Right lobe of liver (tissue), 6 donors: ENCODE data around the gene ENTR1. TPM values are rescaled to one million over a fixed set of nuclear protein-coding genes. Genes with fewer than 3 reads are reported as not detected.
"Not testable (repeated sequence)": the region's sequence is repeated elsewhere in the genome, so short reads cannot be mapped to it uniquely, and the experiment has no call there.

ENCODE experiments used
- ATAC-seq, 4 donors: fragments of 200-7000 bp; cut with Tn5 transposase; one replicate each; pipeline ENCODE4 v1.9.1; 2020; ENCODE audit warnings: mild to moderate bottlenecking in 4 of 4, moderate library complexity in 4 of 4
- DNase-seq, 3 donors: peaks; one replicate each; pipeline ENCODE4 v3.0.0-alpha.2; 2020
- H3K27ac ChIP-seq, 3 donors: fragments of 200-600 bp; one replicate each; pipeline ENCODE4 v1.8.0; 2022
- H3K27me3 ChIP-seq, 2 donors: fragments of 200-600 bp; one replicate each; pipeline ENCODE4 v1.8.0; 2022
- H3K36me3 ChIP-seq, 4 donors: fragments of 200-600 bp; sonication (generic) in 1 of 4; one replicate each; pipeline versions ENCODE4 v1.5.1 to v1.8.0; 2017 to 2022; ENCODE audit warnings: control low read depth in 1 of 4
- H3K4me1 ChIP-seq, 4 donors: fragments of 200-600 bp; sonication (generic) in 1 of 4; one replicate each; pipeline versions ENCODE4 v1.5.1 to v1.8.0; 2017 to 2022; ENCODE audit warnings: control low read depth in 1 of 4
- H3K4me3 ChIP-seq, 3 donors: fragments of 200-600 bp; one replicate each; pipeline ENCODE4 v1.8.0; 2022
- H3K9me3 ChIP-seq, 4 donors: fragments of 200-600 bp; sonication (generic) in 1 of 4; one replicate each; pipeline versions ENCODE4 v1.5.1 to v1.8.0; 2017 to 2022; ENCODE audit warnings: control low read depth in 1 of 4
- POLR2A ChIP-seq: fragments of 450-650 bp; IDR thresholded peaks from one replicate; pipeline ENCODE4 v1.6.1; 2017; ENCODE audit warnings: antibody characterized with exemption, mild to moderate bottlenecking
- WGBS: methylation state at CpG from one replicate; pipeline ENCODE4 v1.1.6; 2018; ENCODE audit warnings: low coverage, low lambda C conversion rate; ENCODE audit not compliant: insufficient coverage; ENCODE audit errors: missing lambda C conversion rate; 5-methylcytosine and 5-hydroxymethylcytosine counted together
- intact Hi-C, 2 donors: fragments of 100-400 bp; cut with DNase I; formaldehyde crosslinking; loops; one replicate each; pipeline versions ENCODE4 v1.11.2 to v1.14.1; 2022
- total RNA-seq, 6 experiments: library from RNA; depleted of rRNA in 2 of 6; stranded (reverse); fragments of >200 nt in 2 of 6; fragmentation: NEBNext Ultra II Directional in 3 of 6; extraction: Animal tissue kit (Norgen Biotek cat#: 25700) in 3 of 6; gene quantifications; one replicate each; pipeline versions ENCODE4 v1.1.0 to v1.2.4, GENCODE V29; 2016 to 2023
- TF ChIP-seq, protein P1 (sequence below), 4 donors: fragments of 200-600 bp in 3 of 4; fragments of 450-650 bp in 1 of 4; IDR thresholded peaks; one replicate each; pipeline versions ENCODE4 v1.5.1 to v1.8.0; 2016 to 2022; ENCODE audit warnings: antibody characterized with exemption in 4 of 4, mild to moderate bottlenecking in 2 of 4
- donor health status: DM: no; HTN: yes; CAD: no.
- donor health status: DM: no; HTN: no; CAD: no.
- donor health status: DM: no; HTN: no; CAD: no.
- donor health status: DM: no; HTN: yes; CAD: no.
- donor health status: DM: no; HTN: yes; CAD: no.

Gene ENTR1
- total RNA-seq, 6 experiments from 2014 or later, result 27.9 to 53.5 (median 35.4) TPM

DNA sequence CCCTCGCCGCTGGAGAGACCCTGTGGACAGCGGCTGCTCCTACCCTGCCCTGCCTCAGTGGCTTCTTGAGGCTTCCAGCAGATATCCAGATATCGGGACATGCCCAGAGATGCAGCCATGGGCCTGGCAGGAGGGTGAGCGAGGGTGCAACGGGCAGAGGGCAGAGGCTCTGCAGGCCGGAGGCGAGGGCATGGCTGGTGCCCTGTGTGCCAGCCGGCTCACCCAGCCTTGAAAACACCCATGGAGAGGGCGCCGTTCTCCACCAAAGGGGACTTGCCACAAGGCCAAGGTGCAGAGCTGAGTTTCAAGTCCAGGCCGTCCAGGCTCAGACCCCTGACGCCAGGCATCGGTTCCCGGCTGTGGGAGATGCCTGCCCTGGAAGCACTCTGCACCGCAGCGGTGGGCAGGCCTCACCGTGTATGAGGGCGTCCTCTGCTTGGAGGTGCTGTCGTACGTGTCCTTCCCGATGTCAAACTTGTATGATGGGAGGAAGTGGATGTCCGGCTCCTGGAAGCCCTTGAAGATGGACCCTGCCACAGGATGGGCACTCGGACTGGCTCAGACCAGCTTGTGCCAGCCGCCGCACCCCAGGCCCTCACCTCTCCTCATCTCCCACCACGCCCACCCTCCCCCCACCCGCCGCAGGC lies 20.3 kb upstream of the ENTR1 start:
- Histone ChIP-seq H3K27me3 (no peaks in the 10 kb centered on the region), H3K4me1 (no peaks in the 10 kb centered on the region), H3K4me3 (no peak overlapping the region), H3K27ac (no peak overlapping the region), H3K9me3 (no peaks in the 10 kb centered on the region), H3K36me3 (peaks cover 0 to 13% (median 3%) of the 10 kb centered on the region in 4 donors)
- TF ChIP-seq, protein P1, sequence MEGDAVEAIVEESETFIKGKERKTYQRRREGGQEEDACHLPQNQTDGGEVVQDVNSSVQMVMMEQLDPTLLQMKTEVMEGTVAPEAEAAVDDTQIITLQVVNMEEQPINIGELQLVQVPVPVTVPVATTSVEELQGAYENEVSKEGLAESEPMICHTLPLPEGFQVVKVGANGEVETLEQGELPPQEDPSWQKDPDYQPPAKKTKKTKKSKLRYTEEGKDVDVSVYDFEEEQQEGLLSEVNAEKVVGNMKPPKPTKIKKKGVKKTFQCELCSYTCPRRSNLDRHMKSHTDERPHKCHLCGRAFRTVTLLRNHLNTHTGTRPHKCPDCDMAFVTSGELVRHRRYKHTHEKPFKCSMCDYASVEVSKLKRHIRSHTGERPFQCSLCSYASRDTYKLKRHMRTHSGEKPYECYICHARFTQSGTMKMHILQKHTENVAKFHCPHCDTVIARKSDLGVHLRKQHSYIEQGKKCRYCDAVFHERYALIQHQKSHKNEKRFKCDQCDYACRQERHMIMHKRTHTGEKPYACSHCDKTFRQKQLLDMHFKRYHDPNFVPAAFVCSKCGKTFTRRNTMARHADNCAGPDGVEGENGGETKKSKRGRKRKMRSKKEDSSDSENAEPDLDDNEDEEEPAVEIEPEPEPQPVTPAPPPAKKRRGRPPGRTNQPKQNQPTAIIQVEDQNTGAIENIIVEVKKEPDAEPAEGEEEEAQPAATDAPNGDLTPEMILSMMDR (IDR thresholded peaks at IDR 0.05), result no peak
- TF ChIP-seq POLR2A, result no peak
- intact Hi-C loops, result no loop called here
- ATAC-seq, result peak in 1 of 4 donors; percentile 16
- no CpG with 5 or more reads among the region's 29 CpGs for WGBS
- DNase-seq, result no peak

DNA sequence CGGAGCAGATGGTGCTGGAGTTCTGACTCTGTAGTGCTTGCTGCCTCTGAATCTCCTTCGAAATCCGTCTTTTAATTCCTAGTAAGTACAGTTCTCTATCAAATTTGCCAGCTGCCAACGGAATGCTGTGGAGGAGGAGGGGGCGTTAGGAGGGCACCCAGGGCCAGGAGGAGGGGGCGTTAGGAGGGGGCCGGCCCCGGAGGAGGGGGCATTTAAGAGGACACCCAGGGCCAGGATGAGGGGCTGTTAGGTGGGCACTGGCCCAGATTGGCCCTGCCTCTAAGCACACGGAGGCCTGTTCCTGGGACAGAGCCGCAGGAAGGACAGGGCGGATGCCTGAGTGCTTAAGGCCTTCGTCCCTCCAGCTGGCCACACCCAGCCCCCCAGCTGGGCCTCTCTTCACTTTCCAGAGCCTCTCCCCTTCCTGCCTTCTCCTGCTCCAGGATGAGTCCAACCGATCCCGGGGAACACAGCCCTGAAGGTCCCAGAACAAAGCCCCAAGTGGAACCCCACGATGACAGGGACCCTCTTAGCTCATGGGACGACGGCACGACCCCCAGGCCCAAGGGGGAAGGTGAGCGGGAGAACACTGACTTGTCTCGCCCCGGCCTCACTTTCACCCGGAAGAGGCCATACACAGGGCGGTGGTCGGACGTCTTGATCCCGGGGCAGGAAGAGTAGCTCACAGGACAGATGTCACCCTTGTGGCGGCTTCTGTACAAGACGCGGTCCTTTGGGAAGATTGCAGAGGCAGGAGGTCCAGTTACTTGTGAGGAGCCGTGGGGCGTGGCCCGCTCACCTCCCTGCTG lies 19.5 kb upstream of the ENTR1 start:
- ATAC-seq, result peak in 1 of 4 donors; percentile 14
- Histone ChIP-seq H3K27ac (no peak overlapping the region), H3K4me3 (no peak overlapping the region), H3K4me1 (no peaks in the 10 kb centered on the region), H3K27me3 (no peaks in the 10 kb centered on the region), H3K36me3 (peaks cover 0 to 14% (median 3%) of the 10 kb centered on the region in 4 donors), H3K9me3 (no peaks in the 10 kb centered on the region)
- intact Hi-C loops, result no loop called here
- WGBS, result 75% methylated on average over 8 of the region's 32 CpGs
- no peak for DNase-seq
- TF ChIP-seq, protein P1 (IDR thresholded peaks at IDR 0.05), result no peak
- TF ChIP-seq POLR2A, result no peak

GRCh38 chr9:136429075-136429628 lies 18.7 kb upstream of the ENTR1 start:
- no peak for TF ChIP-seq POLR2A
- TF ChIP-seq, protein P1 (IDR thresholded peaks at IDR 0.05), result no peak
- Histone ChIP-seq H3K36me3 (peaks cover 0 to 21% (median 7%) of the 10 kb centered on the region in 4 donors), H3K27me3 (no peaks in the 10 kb centered on the region), H3K27ac (no peak overlapping the region), H3K9me3 (no peaks in the 10 kb centered on the region), H3K4me1 (no peaks in the 10 kb centered on the region), H3K4me3 (no peak overlapping the region)
- DNase-seq, result no peak
- ATAC-seq, result no peak
- 85% methylated on average over 4 of the region's 21 CpGs for WGBS
- intact Hi-C loops, result no loop called here

DNA sequence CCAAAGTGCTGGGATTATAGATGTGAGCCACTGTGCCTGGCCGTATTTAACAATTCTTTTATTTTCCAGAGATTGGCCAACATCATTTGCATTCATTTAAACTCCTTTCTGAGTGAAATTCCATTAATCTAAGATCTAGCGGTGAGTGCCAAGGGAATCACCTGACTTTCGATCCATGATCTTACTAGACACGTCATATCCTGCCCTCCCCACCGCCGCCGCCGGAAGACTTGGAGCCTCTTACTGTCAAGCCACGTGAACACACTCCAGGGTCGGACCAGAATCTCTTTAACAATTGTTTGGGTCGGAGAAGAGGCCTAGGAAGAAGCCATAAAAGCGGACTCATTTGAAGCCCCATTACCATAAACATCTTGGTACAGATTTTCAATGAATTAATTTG lies 16.4 kb upstream of the ENTR1 start:
- DNase-seq, result no peak
- intact Hi-C loops, result no loop called here
- no peak overlapping the region for H3K27ac ChIP-seq
- 86% methylated on average over 11 of the region's 12 CpGs for WGBS
- H3K9me3 ChIP-seq, result no peaks in the 10 kb centered on the region
- TF ChIP-seq, protein P1 (IDR thresholded peaks at IDR 0.05), result no peak
- no peak for TF ChIP-seq POLR2A
- no peaks in the 10 kb centered on the region for H3K27me3 ChIP-seq
- H3K4me3 ChIP-seq, result no peak overlapping the region
- no peak for ATAC-seq
- H3K4me1 ChIP-seq, result no peaks in the 10 kb centered on the region
- peaks cover 0 to 42% (median 17%) of the 10 kb centered on the region in 4 donors for H3K36me3 ChIP-seq

DNA sequence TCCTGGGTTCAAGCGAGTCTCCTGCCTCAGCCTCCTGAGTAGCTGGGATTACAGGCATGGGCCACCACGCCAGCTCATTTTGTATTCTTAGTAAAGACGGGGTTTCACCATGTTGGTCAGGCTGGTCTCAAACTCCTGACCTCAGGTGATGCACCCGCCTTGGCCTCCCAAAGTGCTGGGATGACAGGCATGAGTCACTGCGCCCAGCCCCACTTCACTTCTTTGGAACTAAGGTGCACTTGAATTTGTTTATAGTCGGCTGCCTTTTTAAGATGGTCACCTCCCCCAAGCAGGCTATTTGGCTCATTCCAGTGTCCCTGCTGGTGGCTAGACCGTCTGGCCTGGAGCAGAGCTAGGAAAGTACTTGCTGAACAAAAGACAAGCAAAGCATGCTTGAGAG lies 15.0 kb upstream of the ENTR1 start:
- H3K4me1 ChIP-seq, H3K4me3 ChIP-seq, H3K27me3 ChIP-seq, DNase-seq, H3K9me3 ChIP-seq, intact Hi-C loops, H3K27ac ChIP-seq: not testable (repeated sequence)
- ATAC-seq, result peak in 1 of 4 donors; percentile 13
- H3K36me3 ChIP-seq, result peaks cover 0 to 53% (median 24%) of the 10 kb centered on the region in 4 donors
- 91% methylated on average over 6 of the region's 7 CpGs for WGBS
